H1 (cell line): ENCODE results near the gene RTCA. TPM values are rescaled to one million over a fixed set of nuclear protein-coding genes. Genes with fewer than 3 reads are reported as not detected.

Experiments used
- CTCF ChIA-PET: fragments of 300-600 bp; sonication (Branson Sonifier 250); formaldehyde crosslinking; loops from one replicate; lab custom pipeline; 2021; ENCODE audit not compliant: partially characterized antibody; lab: Charles Lee
- POLR2A ChIA-PET: fragments of 300-600 bp; sonication (Branson Sonifier 250); formaldehyde crosslinking; loops from one replicate; lab custom pipeline; 2021; ENCODE audit warnings: inconsistent platforms; ENCODE audit not compliant: partially characterized antibody; lab: Charles Lee
- DNase-seq, 2 experiments: peaks; one replicate each; pipeline versions ENCODE4 v3.0.0 to v3.0.0-alpha.2; 2010 to 2022; ENCODE audit warnings: low spot score in 2 of 2, low read depth in 1 of 2, mixed read lengths in 1 of 2
- FAIRE-seq: peaks from 2 replicates; lab custom pipeline; 2011; peaks lifted over from hg19 to GRCh38; lab: Jason Lieb, UNC
- H2AFZ ChIP-seq: 2 replicates; pipeline ENCODE4 v1.8.1; 2012; ENCODE audit warnings: low read length, inconsistent platforms
- H2AK5ac ChIP-seq: 2 replicates; pipeline ENCODE4 v1.6.1; 2013; ENCODE audit warnings: low read depth, low read length
- H2BK120ac ChIP-seq: replicated peaks from 2 replicates; pipeline ENCODE3; 2013; ENCODE audit warnings: low read depth, low read length, inconsistent platforms
- H2BK12ac ChIP-seq: 2 replicates; pipeline ENCODE4 v1.6.1; 2013; ENCODE audit warnings: low read depth, low read length
- H2BK15ac ChIP-seq: 2 replicates; pipeline ENCODE4 v1.6.1; 2013; ENCODE audit warnings: low read length
- H2BK20ac ChIP-seq: 2 replicates; pipeline ENCODE4 v1.6.1; 2013; ENCODE audit warnings: low read length
- H2BK5ac ChIP-seq: 2 replicates; pipeline ENCODE4 v1.6.1; 2013; ENCODE audit warnings: low read depth, low read length
- H3K14ac ChIP-seq: 2 replicates; pipeline ENCODE4 v1.6.1; 2013; ENCODE audit warnings: inconsistent platforms; ENCODE audit not compliant: insufficient read length
- H3K18ac ChIP-seq: 2 replicates; pipeline ENCODE4 v1.6.1; 2013; ENCODE audit warnings: low read length; ENCODE audit errors: extremely low read depth
- H3K23ac ChIP-seq: 2 replicates; pipeline ENCODE4 v1.6.1; 2013; ENCODE audit warnings: inconsistent platforms; ENCODE audit not compliant: insufficient read length
- H3K23me2 ChIP-seq: 2 replicates; pipeline ENCODE4 v1.6.1; 2013; ENCODE audit warnings: low read depth, low read length
- H3K27ac ChIP-seq: 2 replicates; pipeline ENCODE4 v1.6.1; 2011; ENCODE audit warnings: low read depth, low read length, inconsistent platforms
- H3K27me3 ChIP-seq, 4 experiments: replicated peaks in 1 of 4; 1 replicate in 1 of 4; 2 replicates in 3 of 4; pipeline versions ENCODE4 v1.6.1 to v1.8.1; 2011 to 2013; ENCODE audit warnings: low read length in 3 of 4, mild to moderate bottlenecking in 3 of 4, inconsistent platforms in 2 of 4, mixed read lengths in 2 of 4, moderate library complexity in 1 of 4; ENCODE audit not compliant: control insufficient read depth in 3 of 4, insufficient read depth in 3 of 4; ENCODE audit errors: extremely low read depth in 1 of 4
- H3K36me3 ChIP-seq, 4 experiments: 2 replicates each; pipeline versions ENCODE4 v1.6.1 to v1.8.1; 2011 to 2013; ENCODE audit warnings: mild to moderate bottlenecking in 4 of 4, low read length in 3 of 4, moderate library complexity in 2 of 4, control low read depth in 1 of 4, inconsistent platforms in 1 of 4; ENCODE audit not compliant: insufficient read depth in 4 of 4, control insufficient read depth in 2 of 4
- H3K4ac ChIP-seq: replicated peaks from 2 replicates; pipeline ENCODE3; 2013; ENCODE audit warnings: low read length, low read depth, mixed read lengths, inconsistent platforms; ENCODE audit not compliant: insufficient read length
- H3K4me1 ChIP-seq, 4 experiments: replicated peaks in 1 of 4; 1 replicate in 1 of 4; 2 replicates in 3 of 4; pipeline versions ENCODE4 v1.6.1 to v1.8.1; 2011 to 2013; ENCODE audit warnings: low read length in 3 of 4, inconsistent platforms in 2 of 4, mixed read lengths in 1 of 4; ENCODE audit not compliant: insufficient read depth in 4 of 4, control insufficient read depth in 3 of 4
- H3K4me2 ChIP-seq, 2 experiments: 2 replicates each; pipeline versions ENCODE4 v1.6.1 to v1.8.1; 2011 to 2013; ENCODE audit warnings: low read depth in 2 of 2, low read length in 2 of 2, control low read depth in 1 of 2, inconsistent platforms in 1 of 2, mild to moderate bottlenecking in 1 of 2; ENCODE audit not compliant: insufficient read depth in 1 of 2
- H3K4me3 ChIP-seq, 4 experiments: fragments of 200-600, 300-600 bp in 1 of 4; sonication (generic), shearing (Covaris generic), sonication (Bioruptor Twin) in 1 of 4; 2 replicates each; pipeline versions ENCODE4 v1.5.1 to v1.8.1; 2011 to 2016; ENCODE audit warnings: low read length in 4 of 4, low read depth in 3 of 4, control low read depth in 2 of 4, inconsistent platforms in 2 of 4, mild to moderate bottlenecking in 2 of 4, mixed read lengths in 1 of 4, moderate library complexity in 1 of 4; ENCODE audit not compliant: insufficient read depth in 2 of 4; ENCODE audit errors: extremely low read depth in 1 of 4
- H3K56ac ChIP-seq: replicated peaks from 2 replicates; pipeline ENCODE3; 2013; ENCODE audit warnings: low read depth, mild to moderate bottlenecking, mixed read lengths, low read length, inconsistent platforms; ENCODE audit not compliant: insufficient read length
- H3K79me1 ChIP-seq: 2 replicates; pipeline ENCODE4 v1.6.1; 2013; ENCODE audit warnings: low read depth, low read length, control low read depth
- H3K79me2 ChIP-seq, 2 experiments: 2 replicates each; pipeline versions ENCODE4 v1.6.1 to v1.8.1; 2012 to 2013; ENCODE audit warnings: low read length in 2 of 2, mild to moderate bottlenecking in 2 of 2, inconsistent platforms in 1 of 2; ENCODE audit not compliant: insufficient read depth in 2 of 2, control insufficient read depth in 1 of 2
- H3K9ac ChIP-seq, 4 experiments: replicated peaks in 1 of 4; 1 replicate in 1 of 4; 2 replicates in 3 of 4; pipeline versions ENCODE4 v1.6.1 to v1.8.1; 2011 to 2013; ENCODE audit warnings: low read depth in 3 of 4, low read length in 3 of 4, control low read depth in 2 of 4, mild to moderate bottlenecking in 2 of 4, moderate library complexity in 2 of 4, inconsistent platforms in 1 of 4; ENCODE audit errors: extremely low read depth in 1 of 4
- H3K9me3 ChIP-seq, 2 experiments: 2 replicates each; pipeline versions ENCODE4 v1.6.1 to v1.8.1; 2012 to 2013; ENCODE audit warnings: mild to moderate bottlenecking in 2 of 2, moderate library complexity in 2 of 2, control low read depth in 1 of 2, inconsistent platforms in 1 of 2, low read depth in 1 of 2, low read length in 1 of 2, mixed read lengths in 1 of 2; ENCODE audit not compliant: insufficient read depth in 2 of 2
- H4K20me1 ChIP-seq, 2 experiments: replicated peaks in 1 of 2; 2 replicates each; pipeline versions ENCODE3 to v1.8.1; 2011 to 2013; ENCODE audit warnings: inconsistent platforms in 2 of 2, low read length in 2 of 2, mild to moderate bottlenecking in 1 of 2; ENCODE audit not compliant: insufficient read depth in 2 of 2, control insufficient read depth in 1 of 2
- H4K5ac ChIP-seq: 2 replicates; pipeline ENCODE4 v1.6.1; 2013; ENCODE audit warnings: low read length, low read depth, mixed read lengths, inconsistent platforms; ENCODE audit not compliant: insufficient read length
- H4K8ac ChIP-seq: 2 replicates; pipeline ENCODE4 v1.8.0; 2013; ENCODE audit warnings: mild to moderate bottlenecking, moderate library complexity, low read length, inconsistent platforms; ENCODE audit not compliant: insufficient read depth; ENCODE audit errors: extremely low read depth
- H4K91ac ChIP-seq: replicated peaks from 2 replicates; pipeline ENCODE3; 2013; ENCODE audit warnings: low read length, mixed read lengths, inconsistent platforms; ENCODE audit not compliant: insufficient read length
- KDM1A ChIP-seq: fragments of 200-600, 300-600 bp; sonication (generic); IDR thresholded peaks from 2 replicates; pipeline ENCODE4 v1.7.1; 2016; ENCODE audit warnings: mild to moderate bottlenecking, low read length, borderline replicate concordance
- WGBS, 2 experiments: shearing (Covaris generic) in 1 of 2; methylation state at CpG; one replicate each; pipeline versions ENCODE4 v1.1.6 to v1.1.7; 2013 to 2015; ENCODE audit warnings: low lambda C conversion rate in 2 of 2, mixed read lengths in 2 of 2, inconsistent platforms in 1 of 2, low coverage in 1 of 2, missing lambda C conversion rate in 1 of 2; ENCODE audit not compliant: insufficient replicate concordance in 2 of 2, insufficient coverage in 1 of 2, insufficient read length in 1 of 2; ENCODE audit errors: extremely low coverage in 1 of 2, missing lambda C conversion rate in 1 of 2; 5-methylcytosine and 5-hydroxymethylcytosine counted together
- polyA plus RNA-seq, 7 experiments: library from polyadenylated mRNA; depleted of rRNA in 3 of 7; stranded (reverse) in 5 of 7; unstranded in 2 of 7; fragments of >200 nt in 5 of 7; fragments of 200-250 nt in 2 of 7; gene quantifications; 1 replicate in 5 of 7; 2 replicates in 1 of 7; 4 replicates in 1 of 7; pipeline versions ENCODE4 v1.2.1 to v1.2.3, GENCODE V29; 2011 to 2013; ENCODE audit warnings: missing spikeins in 2 of 7, mixed read lengths in 2 of 7
- total RNA-seq: library from RNA; stranded (reverse); fragmentation: NEBNext Ultra II Directional; extraction: Animal tissue kit (Norgen Biotek cat#: 25700); gene quantifications from 2 replicates; pipeline ENCODE4 v1.2.1, GENCODE V29; 2021

The RTCA gene
- total and polyA plus RNA-seq, 2 of the 8 experiments (the other 6 are each of a cell fraction or from before 2014, with no cell fraction given) = 13.8 to 31.6 TPM

DNA sequence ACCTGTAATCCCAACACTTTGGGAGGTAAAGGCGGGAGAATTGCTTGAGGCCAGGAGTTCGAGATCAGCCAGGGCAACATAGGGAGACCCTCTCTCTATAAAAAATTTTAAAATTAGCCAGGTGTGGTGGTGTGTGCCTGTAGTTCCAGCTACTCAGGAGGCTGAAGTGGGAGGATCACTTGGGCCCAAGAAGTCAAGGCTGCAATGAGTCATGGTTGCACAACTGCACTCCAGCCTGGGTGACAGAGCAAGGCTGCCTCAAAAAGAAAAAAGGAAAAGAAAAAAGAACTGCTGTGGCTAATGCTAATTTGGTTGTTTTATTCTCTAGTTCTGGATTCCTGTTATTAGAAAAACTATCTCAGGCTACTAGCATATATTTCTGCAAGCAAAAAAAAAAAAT is 46.1 kb upstream of the RTCA start:
- H3K27me3 ChIP-seq = no peaks in the 10 kb centered on the region
- no peak for TF ChIP-seq KDM1A
- H4K5ac ChIP-seq = no peak overlapping the region
- H3K36me3 ChIP-seq = peaks cover 0 to 26% (median 8%) of the 10 kb centered on the region in 4 experiments; a peak in 5 of 8 replicates
- H3K9ac ChIP-seq = no peak overlapping the region
- no peaks in the 10 kb centered on the region for H3K79me2 ChIP-seq
- POLR2A ChIA-PET = interaction anchor here (3.1 kb wide), 1 partner anchor 29 kb away, joined by 11 read pairs; the partner anchor contains the start of gene DBT
- H2AK5ac ChIP-seq = no peak overlapping the region
- H3K18ac ChIP-seq = no peak overlapping the region
- no peak overlapping the region for H2BK12ac ChIP-seq
- DNase-seq (no peak), FAIRE-seq (no peak)
- H3K23me2 ChIP-seq = no peaks in the 10 kb centered on the region
- no peak overlapping the region for H3K14ac ChIP-seq
- no peak overlapping the region for H2BK20ac ChIP-seq
- no peak overlapping the region for H3K4me3 ChIP-seq
- H3K4ac ChIP-seq = no peak overlapping the region
- CTCF ChIA-PET = interaction anchor here (0.7 kb wide), 1 partner anchor 513 kb away, joined by 3 read pairs; no protein-coding TSS in a partner anchor
- WGBS, 2 experiments = 90% methylated on average over 2 of the region's 2 CpGs; no CpG with 5 or more reads in 1 of the 2 experiments
- H3K4me1 ChIP-seq = no peaks in the 10 kb centered on the region
- no peak overlapping the region for H3K23ac ChIP-seq
- no peak overlapping the region for H2BK15ac ChIP-seq
- H2BK5ac ChIP-seq = no peak overlapping the region
- H3K4me2 ChIP-seq = no peak overlapping the region
- no peaks in the 10 kb centered on the region for H3K79me1 ChIP-seq
- H2BK120ac ChIP-seq = no peak overlapping the region
- H3K27ac ChIP-seq = no peak overlapping the region
- no peak overlapping the region for H4K8ac ChIP-seq
- peaks cover 1 to 2% of the 10 kb centered on the region in 2 experiments for H4K20me1 ChIP-seq
- H3K9me3 ChIP-seq = no peaks in the 10 kb centered on the region
- H4K91ac ChIP-seq = no peak overlapping the region
- no peak overlapping the region for H2AFZ ChIP-seq
- no peak overlapping the region for H3K56ac ChIP-seq
